Lower leg skin (tissue), 4 donors: ENCODE data around the gene ANKS1A. TPM values are rescaled to one million over a fixed set of nuclear protein-coding genes. Genes with fewer than 3 reads are reported as not detected.

Source experiments
- DNase-seq, 2 donors: peaks; one replicate each; pipeline ENCODE4 v3.0.0-alpha.2; 2019; ENCODE audit warnings: low spot score in 2 of 2
- H3K4me3 ChIP-seq: fragments of 200-600 bp; sonication (generic); 2 replicates; pipeline ENCODE4 v1.5.1; 2017; ENCODE audit warnings: mild to moderate bottlenecking, low read depth; ENCODE audit not compliant: poor library complexity, severe bottlenecking
- POLR2A ChIP-seq, 2 donors: fragments of 450-650 bp; IDR thresholded peaks; one replicate each; pipeline ENCODE4 v1.6.1; 2016 to 2017; ENCODE audit warnings: antibody characterized with exemption in 2 of 2, mild to moderate bottlenecking in 1 of 2, moderate library complexity in 1 of 2
- WGBS, 2 donors: methylation state at CpG; one replicate each; pipeline ENCODE4 v1.1.5; 2018; 5-methylcytosine and 5-hydroxymethylcytosine counted together
- intact Hi-C: fragments of 100-400 bp; cut with DNase I; formaldehyde crosslinking; loops from one replicate; pipeline ENCODE4 v1.15.0; 2023; ENCODE audit warnings: low total_unique reads
- total RNA-seq, 4 donors: library from RNA; depleted of rRNA; stranded (reverse); fragments of >200 nt; gene quantifications; one replicate each; pipeline ENCODE4 v1.1.0, GENCODE V29; 2016
- TF ChIP-seq, protein P1 (sequence below), 3 donors: fragments of 450-650 bp; IDR thresholded peaks; one replicate each; pipeline ENCODE4 v1.5.1; 2016; ENCODE audit warnings: antibody characterized with exemption in 3 of 3, mild to moderate bottlenecking in 3 of 3, moderate library complexity in 2 of 3

The ANKS1A gene
- total RNA-seq, 4 donors from 2014 or later, result 22.9 to 27.8 (median 25.3) TPM

DNA sequence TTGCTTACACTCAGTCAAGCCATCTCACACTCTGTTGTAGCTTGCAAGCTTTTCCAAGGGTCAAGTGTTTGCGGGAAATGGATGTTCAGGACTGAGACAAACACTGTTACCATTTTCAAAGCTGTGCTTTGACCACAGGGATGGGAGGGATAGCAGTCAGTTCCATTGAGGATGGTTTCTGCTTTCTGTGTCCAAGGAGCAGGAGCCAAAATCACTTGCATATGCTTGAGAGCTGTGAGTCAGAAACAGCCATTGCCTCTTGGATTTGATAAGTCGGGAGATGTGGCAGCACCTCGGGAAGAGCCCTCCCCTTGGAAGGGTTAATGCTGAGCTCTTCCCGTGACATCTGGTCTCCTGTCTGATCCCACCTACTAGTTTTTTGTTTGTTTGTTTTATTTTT is 166.8 kb downstream of the ANKS1A start:
- intact Hi-C loops, result no loop called here

DNA sequence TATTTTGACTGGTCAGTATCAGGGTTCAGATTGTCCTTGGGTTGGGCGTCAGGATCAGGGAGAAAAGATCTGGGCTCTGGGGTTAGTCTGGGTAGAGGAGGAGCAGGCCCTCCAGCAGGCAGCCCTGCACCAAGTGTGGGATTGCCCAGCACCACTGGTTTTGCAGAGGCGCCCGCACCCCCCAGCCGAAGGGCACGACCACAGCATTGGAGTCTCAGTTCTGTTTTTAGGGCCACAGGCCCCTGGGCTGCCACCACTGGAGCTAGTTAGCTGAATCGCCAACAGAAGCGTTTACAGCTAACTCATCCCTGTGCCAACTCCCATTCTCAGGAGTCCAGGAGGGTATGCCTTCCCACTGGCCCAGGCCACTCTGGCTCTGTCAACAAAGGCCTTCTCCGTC is 167.9 kb downstream of the ANKS1A start:
- TF ChIP-seq, protein P1, sequence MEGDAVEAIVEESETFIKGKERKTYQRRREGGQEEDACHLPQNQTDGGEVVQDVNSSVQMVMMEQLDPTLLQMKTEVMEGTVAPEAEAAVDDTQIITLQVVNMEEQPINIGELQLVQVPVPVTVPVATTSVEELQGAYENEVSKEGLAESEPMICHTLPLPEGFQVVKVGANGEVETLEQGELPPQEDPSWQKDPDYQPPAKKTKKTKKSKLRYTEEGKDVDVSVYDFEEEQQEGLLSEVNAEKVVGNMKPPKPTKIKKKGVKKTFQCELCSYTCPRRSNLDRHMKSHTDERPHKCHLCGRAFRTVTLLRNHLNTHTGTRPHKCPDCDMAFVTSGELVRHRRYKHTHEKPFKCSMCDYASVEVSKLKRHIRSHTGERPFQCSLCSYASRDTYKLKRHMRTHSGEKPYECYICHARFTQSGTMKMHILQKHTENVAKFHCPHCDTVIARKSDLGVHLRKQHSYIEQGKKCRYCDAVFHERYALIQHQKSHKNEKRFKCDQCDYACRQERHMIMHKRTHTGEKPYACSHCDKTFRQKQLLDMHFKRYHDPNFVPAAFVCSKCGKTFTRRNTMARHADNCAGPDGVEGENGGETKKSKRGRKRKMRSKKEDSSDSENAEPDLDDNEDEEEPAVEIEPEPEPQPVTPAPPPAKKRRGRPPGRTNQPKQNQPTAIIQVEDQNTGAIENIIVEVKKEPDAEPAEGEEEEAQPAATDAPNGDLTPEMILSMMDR (IDR thresholded peaks at IDR 0.05), result no peak
- no peak for TF ChIP-seq POLR2A (IDR thresholded peaks at IDR 0.05)
- intact Hi-C loops, result no loop called here
- DNase-seq, result no peak
- H3K4me3 ChIP-seq, result no peak overlapping the region
- WGBS, 2 donors, result 81 to 89% methylated on average over 8 of the region's 8 CpGs

More for the DNA sequence above, 166.8 kb downstream of the ANKS1A start:
- no peak for TF ChIP-seq POLR2A (IDR thresholded peaks at IDR 0.05)
- TF ChIP-seq, protein P1 (IDR thresholded peaks at IDR 0.05), result no peak
- H3K4me3 ChIP-seq, result no peak overlapping the region
- WGBS, 2 donors, result 78 to 82% methylated on average over 4 of the region's 4 CpGs
- no peak for DNase-seq

DNA sequence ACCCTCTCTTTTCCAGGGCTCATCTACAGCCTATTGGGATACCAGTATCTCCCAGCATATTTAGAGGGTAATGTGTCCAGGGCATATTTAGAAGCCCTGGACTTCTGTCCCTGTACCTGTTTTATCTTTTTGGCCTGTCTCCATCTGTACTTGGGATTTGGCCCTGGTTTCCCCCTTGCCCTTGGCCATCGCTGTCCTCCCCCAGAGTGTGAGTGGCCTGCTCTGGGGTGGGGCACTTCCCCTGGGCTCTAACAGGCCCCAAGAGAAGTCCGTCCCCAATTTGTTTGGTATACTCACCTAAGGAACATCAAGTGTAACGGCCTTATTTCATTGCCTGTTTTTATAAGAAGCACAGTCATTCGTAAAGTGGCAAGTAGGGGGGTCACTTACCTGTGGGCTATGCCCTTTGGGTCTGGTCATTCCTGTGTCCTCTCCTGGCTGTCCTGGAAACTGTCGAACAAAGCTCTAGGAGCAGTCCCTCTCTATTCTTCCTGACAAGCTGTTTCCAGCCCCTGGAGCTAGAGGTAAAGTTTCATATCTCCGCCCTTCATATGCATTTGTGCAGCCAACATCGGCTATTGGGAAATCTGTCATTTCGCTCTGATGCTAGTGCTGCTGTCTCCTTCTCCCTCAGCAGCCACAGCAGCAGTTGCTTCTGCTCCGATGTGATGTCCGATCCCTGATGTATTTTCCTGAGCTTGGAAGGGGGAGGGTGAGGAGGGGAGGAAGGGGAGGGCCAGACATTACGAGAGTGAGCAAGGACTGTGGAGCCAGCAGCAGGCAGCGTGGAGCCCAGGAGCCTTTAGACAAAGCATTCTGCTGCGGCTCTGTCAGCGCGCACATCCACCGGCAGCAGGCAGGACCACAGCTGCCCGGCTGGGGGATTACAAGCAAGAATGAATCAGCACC is 168.6 kb downstream of the ANKS1A start:
- DNase-seq, result no peak
- intact Hi-C loops, result no loop called here
- H3K4me3 ChIP-seq, result no peak overlapping the region
- TF ChIP-seq, protein P1 (IDR thresholded peaks at IDR 0.05), result no peak
- TF ChIP-seq POLR2A (IDR thresholded peaks at IDR 0.05), result no peak
- WGBS, 2 donors, result 71 to 79% methylated on average over 17 of the region's 17 CpGs

DNA sequence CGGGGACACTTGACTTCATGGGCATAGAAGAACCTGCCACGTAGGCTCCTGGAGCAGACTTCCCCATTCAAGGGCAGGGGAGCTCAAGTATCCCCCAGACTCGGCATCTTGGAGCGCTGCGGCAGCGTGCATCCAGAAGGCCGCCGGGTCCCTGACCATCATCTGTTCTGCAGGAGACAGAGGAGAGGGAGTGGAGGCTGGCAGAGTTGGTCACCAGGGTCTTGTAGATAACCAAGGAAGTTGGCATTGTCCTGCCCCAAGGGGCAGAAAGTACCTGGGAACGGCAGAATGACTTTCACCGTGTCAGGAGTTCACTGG is 169.3 kb downstream of the ANKS1A start:
- 86 to 93% methylated on average over 6 to 10 of the region's 10 CpGs for WGBS, 2 donors
- TF ChIP-seq, protein P1 (IDR thresholded peaks at IDR 0.05), result no peak
- no peak for TF ChIP-seq POLR2A (IDR thresholded peaks at IDR 0.05)
- intact Hi-C loops, result no loop called here

DNA sequence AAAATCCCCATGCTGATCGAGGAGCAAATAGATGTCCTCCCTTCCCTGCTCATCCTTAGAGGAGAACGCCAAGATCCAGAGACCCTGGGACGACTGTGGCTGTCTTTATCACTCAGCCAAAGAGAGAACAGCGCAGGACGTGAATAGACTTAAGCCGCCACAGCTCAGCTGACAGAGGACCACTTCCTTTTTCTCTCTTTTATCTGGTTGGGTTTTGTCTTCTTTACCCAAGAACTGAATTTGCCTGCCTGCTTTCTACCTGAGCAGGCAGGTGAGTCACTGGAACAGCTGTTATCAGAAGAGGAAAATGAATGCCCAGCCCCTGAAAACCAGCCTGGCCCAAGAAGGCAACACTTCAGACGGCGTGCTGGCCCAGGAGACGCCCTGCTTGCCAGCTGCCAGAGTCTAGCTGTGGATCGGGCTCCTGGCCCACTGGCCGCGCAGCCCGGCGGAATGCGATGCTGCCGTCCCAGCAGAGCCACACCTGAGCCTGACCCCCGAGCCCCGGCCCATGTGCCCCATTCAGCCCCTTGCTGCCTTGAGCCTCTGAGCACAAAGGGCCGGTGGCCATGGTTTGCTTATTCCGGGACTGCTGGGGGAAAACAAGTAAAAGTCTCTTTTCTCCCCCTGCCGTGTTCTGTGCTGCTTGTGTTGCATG is 169.9 kb downstream of the ANKS1A start:
- TF ChIP-seq, protein P1 (IDR thresholded peaks at IDR 0.05), result no peak
- no peak overlapping the region for H3K4me3 ChIP-seq
- no peak for DNase-seq
- intact Hi-C loops, result no loop called here
- WGBS, 2 donors, result 80 to 81% methylated on average over 19 to 21 of the region's 21 CpGs

More for the DNA sequence above, 169.3 kb downstream of the ANKS1A start:
- no peak overlapping the region for H3K4me3 ChIP-seq
- DNase-seq, result no peak
